Measurements from ENCODE around the gene GLOD5.

Gene GLOD5

DNA sequence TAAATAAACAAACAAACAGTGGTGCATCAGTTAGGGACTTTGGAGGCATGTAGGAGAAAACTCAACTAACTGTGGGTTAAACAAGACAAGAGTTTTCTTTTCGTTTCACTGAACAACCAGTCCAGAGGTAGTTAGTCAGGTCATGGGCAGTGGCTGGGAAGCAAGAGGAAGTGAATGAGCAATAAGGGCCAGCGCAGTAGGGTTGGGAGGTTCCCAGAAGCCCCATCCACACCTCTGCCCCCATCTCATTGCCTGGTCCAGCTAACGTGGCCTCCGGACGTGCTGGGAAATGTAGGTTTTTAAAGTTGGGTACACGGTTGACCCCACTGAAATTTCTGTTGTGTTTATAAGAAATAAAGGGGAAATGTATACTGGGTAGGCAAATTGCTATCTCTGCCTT is 8.7 kb downstream of the GLOD5 start:
- H3K27me3 ChIP-seq (ENCODE audit: low read depth, low read length): no peaks in the 10 kb centered on the region
- no peak overlapping the region for H3K27ac ChIP-seq (ENCODE audit: low read length)
- no peaks in the 10 kb centered on the region for H4K20me1 ChIP-seq (ENCODE audit: insufficient read depth, low read length)
- H3K79me2 ChIP-seq (ENCODE audit: low read length): no peaks in the 10 kb centered on the region
- no peak for TF ChIP-seq EZH2phosphoT487 (IDR thresholded peaks at IDR 0.05; ENCODE audit: low read depth)
- TF ChIP-seq, protein P1, sequence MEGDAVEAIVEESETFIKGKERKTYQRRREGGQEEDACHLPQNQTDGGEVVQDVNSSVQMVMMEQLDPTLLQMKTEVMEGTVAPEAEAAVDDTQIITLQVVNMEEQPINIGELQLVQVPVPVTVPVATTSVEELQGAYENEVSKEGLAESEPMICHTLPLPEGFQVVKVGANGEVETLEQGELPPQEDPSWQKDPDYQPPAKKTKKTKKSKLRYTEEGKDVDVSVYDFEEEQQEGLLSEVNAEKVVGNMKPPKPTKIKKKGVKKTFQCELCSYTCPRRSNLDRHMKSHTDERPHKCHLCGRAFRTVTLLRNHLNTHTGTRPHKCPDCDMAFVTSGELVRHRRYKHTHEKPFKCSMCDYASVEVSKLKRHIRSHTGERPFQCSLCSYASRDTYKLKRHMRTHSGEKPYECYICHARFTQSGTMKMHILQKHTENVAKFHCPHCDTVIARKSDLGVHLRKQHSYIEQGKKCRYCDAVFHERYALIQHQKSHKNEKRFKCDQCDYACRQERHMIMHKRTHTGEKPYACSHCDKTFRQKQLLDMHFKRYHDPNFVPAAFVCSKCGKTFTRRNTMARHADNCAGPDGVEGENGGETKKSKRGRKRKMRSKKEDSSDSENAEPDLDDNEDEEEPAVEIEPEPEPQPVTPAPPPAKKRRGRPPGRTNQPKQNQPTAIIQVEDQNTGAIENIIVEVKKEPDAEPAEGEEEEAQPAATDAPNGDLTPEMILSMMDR (IDR thresholded peaks at IDR 0.05; ENCODE audit: low read depth, low read length): no peak
- H3K4me3 ChIP-seq (ENCODE audit: low read length): no peak overlapping the region
- H3K36me3 ChIP-seq (replicated peaks; ENCODE audit: low read depth, low read length): no peaks in the 10 kb centered on the region
- H3K4me2 ChIP-seq (ENCODE audit: low read length): no peak overlapping the region
- no peak overlapping the region for H3K9ac ChIP-seq (ENCODE audit: low read length)
- H2AFZ ChIP-seq (ENCODE audit: low read depth, low read length): no peak overlapping the region
- no peaks in the 10 kb centered on the region for H3K9me3 ChIP-seq (ENCODE audit: insufficient read depth, low read length)
- H3K4me1 ChIP-seq (ENCODE audit: low read length): no peaks in the 10 kb centered on the region

DNA sequence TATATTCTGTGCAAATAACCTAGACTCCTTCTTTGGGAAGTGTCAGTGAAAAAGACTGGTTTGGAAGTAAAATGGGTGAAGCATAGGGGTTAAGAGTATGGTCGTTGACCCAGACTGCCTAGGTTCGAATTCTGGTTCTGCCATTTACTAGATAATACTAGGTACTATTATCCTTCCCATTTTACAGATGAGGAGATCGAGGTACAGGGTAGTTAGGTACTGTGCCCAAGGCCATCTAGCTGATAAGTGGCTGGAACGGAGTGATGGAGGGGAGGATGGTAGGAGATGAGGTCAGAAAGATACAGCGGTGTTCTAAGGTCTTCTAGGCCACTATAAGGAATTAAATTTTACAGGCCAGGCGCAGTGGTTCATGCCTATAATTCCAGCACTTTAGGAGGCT is 11.1 kb downstream of the GLOD5 start:
- no peaks in the 10 kb centered on the region for H3K79me2 ChIP-seq (ENCODE audit: low read length)
- TF ChIP-seq, protein P1 (IDR thresholded peaks at IDR 0.05; ENCODE audit: low read depth, low read length): no peak
- no peak for TF ChIP-seq EZH2phosphoT487 (IDR thresholded peaks at IDR 0.05; ENCODE audit: low read depth)
- H3K4me3 ChIP-seq (ENCODE audit: low read length): no peak overlapping the region
- no peak overlapping the region for H3K9ac ChIP-seq (ENCODE audit: low read length)
- no peaks in the 10 kb centered on the region; the same call in 1 of the 2 replicates for H3K27me3 ChIP-seq (ENCODE audit: low read depth, low read length)
- no peaks in the 10 kb centered on the region for H4K20me1 ChIP-seq (ENCODE audit: insufficient read depth, low read length)
- H2AFZ ChIP-seq (ENCODE audit: low read depth, low read length): no peak overlapping the region
- H3K9me3 ChIP-seq (ENCODE audit: insufficient read depth, low read length): no peaks in the 10 kb centered on the region
- H3K27ac ChIP-seq (ENCODE audit: low read length): no peak overlapping the region
- H3K36me3 ChIP-seq (replicated peaks; ENCODE audit: low read depth, low read length): no peaks in the 10 kb centered on the region
- H3K4me2 ChIP-seq (ENCODE audit: low read length): no peak overlapping the region
- no peaks in the 10 kb centered on the region for H3K4me1 ChIP-seq (ENCODE audit: low read length)

DNA sequence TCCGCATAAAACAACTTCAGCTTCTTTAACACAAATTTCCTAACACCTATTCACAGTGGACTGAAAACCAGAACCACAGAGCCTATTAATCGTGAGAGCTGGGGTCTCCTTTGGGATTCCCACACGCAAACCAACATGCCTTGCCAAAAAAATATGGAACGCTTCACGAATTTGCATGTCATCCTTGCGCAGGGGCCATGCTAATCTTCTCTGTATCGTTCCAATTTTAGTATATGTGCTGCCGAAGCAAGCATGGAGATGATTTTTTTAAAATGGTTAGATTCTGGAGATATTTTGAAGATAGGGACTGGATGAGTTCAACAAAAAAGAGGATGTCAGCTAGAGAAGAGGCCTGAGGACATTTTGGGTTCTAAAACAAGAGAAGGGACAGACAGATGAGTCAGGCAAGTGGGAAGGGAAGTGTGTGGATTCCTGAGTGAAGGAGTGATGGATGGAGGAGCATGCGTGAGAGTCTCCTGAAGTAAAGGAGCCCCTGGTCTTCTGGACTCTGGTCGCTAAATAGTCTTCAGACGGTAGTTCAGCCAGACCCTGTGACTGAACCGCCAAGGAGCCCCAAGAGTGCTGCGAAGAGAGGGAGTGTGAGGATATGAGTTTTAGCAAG is 15.4 kb downstream of the GLOD5 start:
- H4K20me1 ChIP-seq (ENCODE audit: insufficient read depth, low read length): no peaks in the 10 kb centered on the region
- H3K27ac ChIP-seq (ENCODE audit: low read length): no peak overlapping the region
- no peaks in the 10 kb centered on the region for H3K4me1 ChIP-seq (ENCODE audit: low read length)
- H3K36me3 ChIP-seq (replicated peaks; ENCODE audit: low read depth, low read length): no peaks in the 10 kb centered on the region
- no peaks in the 10 kb centered on the region for H3K9me3 ChIP-seq (ENCODE audit: insufficient read depth, low read length)
- H2AFZ ChIP-seq (ENCODE audit: low read depth, low read length): no peak overlapping the region
- TF ChIP-seq, protein P1 (IDR thresholded peaks at IDR 0.05; ENCODE audit: low read depth, low read length): no peak
- TF ChIP-seq EZH2phosphoT487 (IDR thresholded peaks at IDR 0.05; ENCODE audit: low read depth): no peak
- H3K79me2 ChIP-seq (ENCODE audit: low read length): no peaks in the 10 kb centered on the region
- H3K4me2 ChIP-seq (ENCODE audit: low read length): no peak overlapping the region
- H3K4me3 ChIP-seq (ENCODE audit: low read length): no peak overlapping the region
- no peak overlapping the region for H3K9ac ChIP-seq (ENCODE audit: low read length)
- H3K27me3 ChIP-seq (ENCODE audit: low read depth, low read length): no peaks in the 10 kb centered on the region; the same call in 1 of the 2 replicates

DNA sequence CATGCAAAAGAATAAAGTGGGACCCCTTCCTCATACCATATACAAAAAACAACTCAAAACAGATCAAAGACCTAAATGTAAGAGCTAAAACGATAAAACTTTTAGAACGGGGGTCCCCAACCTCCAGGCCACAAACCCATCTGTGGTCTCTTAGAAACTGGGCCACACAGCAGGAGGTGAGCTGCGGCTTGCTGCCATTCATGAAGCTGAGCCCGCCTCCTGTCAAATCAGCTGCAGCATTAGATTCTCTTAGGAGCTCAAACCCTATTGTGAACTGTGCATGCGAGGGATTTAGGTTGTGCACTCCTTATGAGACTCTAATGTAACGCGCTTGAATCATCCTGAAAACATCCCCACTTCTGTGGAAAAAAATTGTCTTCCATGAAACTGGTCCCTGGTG is 17.9 kb downstream of the GLOD5 start:
- Histone ChIP-seq H3K9ac (ENCODE audit: low read length) (no peak overlapping the region), H3K36me3 (replicated peaks; ENCODE audit: low read depth, low read length) (no peaks in the 10 kb centered on the region), H3K9me3 (ENCODE audit: insufficient read depth, low read length) (no peaks in the 10 kb centered on the region), H2AFZ (ENCODE audit: low read depth, low read length) (no peak overlapping the region), H4K20me1 (ENCODE audit: insufficient read depth, low read length) (no peaks in the 10 kb centered on the region), H3K4me2 (ENCODE audit: low read length) (no peak overlapping the region), H3K4me3 (ENCODE audit: low read length) (no peak overlapping the region), H3K4me1 (ENCODE audit: low read length) (no peaks in the 10 kb centered on the region), H3K79me2 (ENCODE audit: low read length) (no peaks in the 10 kb centered on the region), H3K27me3 (ENCODE audit: low read depth, low read length) (no peaks in the 10 kb centered on the region; the same call in 1 of the 2 replicates), H3K27ac (ENCODE audit: low read length) (no peak overlapping the region)
- TF ChIP-seq EZH2phosphoT487 (IDR thresholded peaks at IDR 0.05; ENCODE audit: low read depth): no peak
- TF ChIP-seq, protein P1 (IDR thresholded peaks at IDR 0.05; ENCODE audit: low read depth, low read length): no peak

All from OCI-LY3 (cell line).